Astrocyte of the cerebellum (primary cell): ENCODE results near the gene SEMA4C.

Experiments
- DNase-seq: peaks from one replicate; pipeline ENCODE4 v3.0.0-alpha.2; 2011; ENCODE audit warnings: low read depth
- H3K4me3 ChIP-seq: 2 replicates; pipeline ENCODE4 v1.5.1; 2011; ENCODE audit warnings: mild to moderate bottlenecking, low read depth, low read length, moderate library complexity
- in situ Hi-C: cut with HindIII; loops from 2 replicates; pipeline ENCODE4 v1.10.0; 2017; ENCODE audit warnings: low sequenced_read_pairs
- TF ChIP-seq, protein P1 (sequence below): IDR thresholded peaks from 2 replicates; pipeline ENCODE4 v1.5.1; 2012; ENCODE audit warnings: low read length, low read depth, moderate library complexity, mild to moderate bottlenecking; ENCODE audit errors: missing control alignments

SEMA4C gene

DNA sequence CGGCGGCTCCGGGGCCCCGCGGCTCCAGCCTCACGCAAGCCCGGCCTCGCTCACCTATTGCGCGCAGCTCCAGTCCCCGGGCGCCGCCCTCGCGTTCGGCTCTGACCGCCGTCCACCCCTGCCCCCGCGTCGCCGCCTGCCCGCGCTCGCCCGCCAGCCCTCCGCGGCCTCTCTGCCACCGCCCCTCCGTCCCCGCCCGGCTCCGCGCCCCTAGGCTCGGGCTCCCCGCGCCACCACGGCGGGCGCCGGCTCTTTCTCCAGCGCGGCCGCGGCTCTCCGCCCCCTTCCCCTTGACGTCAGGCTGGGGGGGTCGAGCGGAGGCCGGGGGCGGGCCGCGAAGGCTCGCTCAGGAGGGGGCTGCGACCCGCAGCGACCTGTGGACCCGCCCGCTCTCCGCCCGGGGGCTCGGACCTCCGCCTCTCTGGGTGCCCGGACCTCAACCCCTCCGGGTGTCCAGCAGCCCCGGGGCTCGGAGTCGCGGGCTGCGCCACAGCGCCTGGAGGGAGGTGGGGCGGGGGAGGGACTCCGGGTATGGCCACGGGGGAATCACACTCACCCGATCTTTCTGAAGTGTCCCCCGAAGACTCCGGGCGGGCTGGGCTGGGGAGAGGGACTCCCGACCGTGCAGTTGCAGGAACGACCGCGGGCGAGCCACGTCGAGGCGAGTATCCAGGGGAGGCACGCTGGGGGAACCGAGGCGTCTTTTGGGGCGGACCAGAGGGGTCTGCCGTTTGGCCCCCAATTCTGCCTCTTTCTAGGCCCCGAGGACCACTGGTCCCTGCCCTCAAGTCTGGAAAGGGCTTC lies at the start of gene SEMA4C:
TSS of gene SEMA4C (minus strand) at position 259 of the 804 bp plus-strand sequence. CDS start 2,194 bp downstream, outside the sequence.
- no peak for DNase-seq
- TF ChIP-seq, protein P1, sequence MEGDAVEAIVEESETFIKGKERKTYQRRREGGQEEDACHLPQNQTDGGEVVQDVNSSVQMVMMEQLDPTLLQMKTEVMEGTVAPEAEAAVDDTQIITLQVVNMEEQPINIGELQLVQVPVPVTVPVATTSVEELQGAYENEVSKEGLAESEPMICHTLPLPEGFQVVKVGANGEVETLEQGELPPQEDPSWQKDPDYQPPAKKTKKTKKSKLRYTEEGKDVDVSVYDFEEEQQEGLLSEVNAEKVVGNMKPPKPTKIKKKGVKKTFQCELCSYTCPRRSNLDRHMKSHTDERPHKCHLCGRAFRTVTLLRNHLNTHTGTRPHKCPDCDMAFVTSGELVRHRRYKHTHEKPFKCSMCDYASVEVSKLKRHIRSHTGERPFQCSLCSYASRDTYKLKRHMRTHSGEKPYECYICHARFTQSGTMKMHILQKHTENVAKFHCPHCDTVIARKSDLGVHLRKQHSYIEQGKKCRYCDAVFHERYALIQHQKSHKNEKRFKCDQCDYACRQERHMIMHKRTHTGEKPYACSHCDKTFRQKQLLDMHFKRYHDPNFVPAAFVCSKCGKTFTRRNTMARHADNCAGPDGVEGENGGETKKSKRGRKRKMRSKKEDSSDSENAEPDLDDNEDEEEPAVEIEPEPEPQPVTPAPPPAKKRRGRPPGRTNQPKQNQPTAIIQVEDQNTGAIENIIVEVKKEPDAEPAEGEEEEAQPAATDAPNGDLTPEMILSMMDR: no peak
- H3K4me3 ChIP-seq: peak within 1 kb of the TSS; percentile 84
- in situ Hi-C loops: no loop called here

- TF ChIP-seq, protein P1: no peak
- in situ Hi-C loops: no loop called here
- H3K4me3 ChIP-seq: no peak overlapping the region
- DNase-seq: no peak
Measured at GRCh38 chr2:96918754-96919550, 49.1 kb upstream of the SEMA4C start.

- H3K4me3 ChIP-seq: no peak overlapping the region
- no peak for DNase-seq
- TF ChIP-seq, protein P1: no peak
- in situ Hi-C loops: no loop called here
Measured at GRCh38 chr2:96918092-96918753, 48.3 kb upstream of the SEMA4C start.

DNA sequence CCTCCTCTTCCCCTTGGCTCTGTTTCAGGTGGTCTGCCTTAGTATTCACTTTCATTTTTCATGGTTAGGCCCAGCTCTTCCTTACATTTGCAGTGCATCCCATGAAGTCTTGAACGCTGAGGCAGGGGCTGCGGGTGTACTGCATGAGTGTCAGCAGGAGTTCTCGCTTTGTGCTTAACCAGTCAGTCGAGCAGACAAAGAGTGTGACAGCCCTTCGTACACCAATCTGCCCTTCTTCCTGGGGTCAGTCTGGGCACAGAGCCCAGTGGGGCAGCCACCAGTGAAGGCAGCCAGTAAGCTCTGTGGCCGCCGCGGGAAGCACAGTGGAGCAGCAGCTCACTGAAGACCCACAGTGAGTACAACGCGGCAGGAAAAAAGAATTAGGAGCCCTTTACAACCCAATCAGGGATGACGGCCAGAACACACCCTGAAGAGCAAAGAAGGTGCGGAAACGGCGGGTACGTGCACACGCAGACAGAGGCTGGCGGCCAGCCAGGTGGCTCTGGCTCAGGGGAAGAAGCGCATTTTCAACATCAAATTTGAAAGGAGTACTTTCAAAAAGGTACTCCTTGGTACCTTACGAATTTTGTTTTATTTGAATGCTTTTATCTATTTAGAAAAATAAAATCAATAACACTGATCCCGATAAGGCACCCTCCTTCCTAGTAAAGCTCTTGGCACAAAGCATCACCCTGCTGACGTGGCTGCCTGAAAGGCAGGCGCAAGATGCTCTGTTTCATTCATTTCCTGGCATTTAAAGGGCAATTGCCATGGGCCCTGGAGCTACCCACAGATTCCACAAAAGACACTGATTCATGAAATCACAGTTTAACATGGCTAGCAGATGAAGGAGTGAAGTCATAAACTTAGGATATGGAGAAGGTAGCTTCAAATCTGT lies 47.0 kb upstream of the SEMA4C start:
- H3K4me3 ChIP-seq: no peak overlapping the region
- no peak for DNase-seq
- TF ChIP-seq, protein P1: no peak
- in situ Hi-C loops: no loop called here

DNA sequence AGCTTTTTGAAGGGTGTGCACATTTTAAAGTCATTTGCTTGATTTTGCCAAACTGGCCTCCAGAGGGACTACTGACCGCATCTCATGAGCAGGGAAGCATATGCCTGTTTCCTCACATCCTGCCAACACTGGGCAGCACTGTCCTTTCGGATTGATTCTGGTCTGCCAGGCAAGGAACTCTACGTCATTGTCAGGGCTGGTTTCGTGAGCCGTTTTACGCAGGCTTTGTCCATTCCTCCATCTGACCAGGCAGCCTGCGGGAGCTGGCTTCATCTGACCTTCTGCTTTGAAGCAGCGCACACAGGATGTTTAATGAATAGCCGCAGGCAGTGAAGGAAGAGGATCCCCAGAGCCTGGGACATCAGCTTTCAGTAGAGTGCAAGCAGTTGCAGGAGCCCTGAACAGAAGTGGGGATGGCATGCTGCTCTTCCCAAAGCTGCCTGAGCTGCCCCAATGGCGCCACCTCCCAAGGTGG lies 46.3 kb upstream of the SEMA4C start:
- H3K4me3 ChIP-seq: no peak overlapping the region
- DNase-seq: no peak
- TF ChIP-seq, protein P1: peak; percentile 18
- in situ Hi-C loops: no loop called here
